OCI-LY3 (cell line): ENCODE data around the gene HSFX3.
"Not testable (repeated sequence)": the region's sequence is repeated elsewhere in the genome, so short reads cannot be mapped to it uniquely, and the experiment has no call there.

Experiments
- CTCF ChIP-seq: fragments of 200-600, 300-600 bp; sonication (generic); IDR thresholded peaks from 2 replicates; pipeline ENCODE4 v1.5.1; 2014; ENCODE audit warnings: antibody characterized with exemption, low read length, low read depth
- EZH2phosphoT487 ChIP-seq: fragments of 200-600 bp; shearing (Covaris generic); IDR thresholded peaks from 2 replicates; pipeline ENCODE4 v1.6.1; 2018; ENCODE audit warnings: antibody characterized with exemption, mixed run types, low read depth

- not testable (repeated sequence) for TF ChIP-seq CTCF, EZH2phosphoT487
Measured at GRCh38 chrX:149547782-149548181, 1.9 kb downstream of the HSFX3 start.
